H1 (cell line): ENCODE data around the gene PAX8. TPM values are rescaled to one million over a fixed set of nuclear protein-coding genes. Genes with fewer than 3 reads are reported as not detected.

ENCODE experiments used
- CTCF ChIA-PET: fragments of 300-600 bp; sonication (Branson Sonifier 250); formaldehyde crosslinking; loops from one replicate; lab custom pipeline; 2021; ENCODE audit not compliant: partially characterized antibody; lab: Charles Lee
- POLR2A ChIA-PET: fragments of 300-600 bp; sonication (Branson Sonifier 250); formaldehyde crosslinking; loops from one replicate; lab custom pipeline; 2021; ENCODE audit warnings: inconsistent platforms; ENCODE audit not compliant: partially characterized antibody; lab: Charles Lee
- DNase-seq, 2 experiments: peaks; one replicate each; pipeline versions ENCODE4 v3.0.0 to v3.0.0-alpha.2; 2010 to 2022; ENCODE audit warnings: low spot score in 2 of 2, low read depth in 1 of 2, mixed read lengths in 1 of 2
- FAIRE-seq: peaks from 2 replicates; lab custom pipeline; 2011; peaks lifted over from hg19 to GRCh38; lab: Jason Lieb, UNC
- H2AFZ ChIP-seq: 2 replicates; pipeline ENCODE4 v1.8.1; 2012; ENCODE audit warnings: low read length, inconsistent platforms
- H2AK5ac ChIP-seq: 2 replicates; pipeline ENCODE4 v1.6.1; 2013; ENCODE audit warnings: low read depth, low read length
- H2BK120ac ChIP-seq: replicated peaks from 2 replicates; pipeline ENCODE3; 2013; ENCODE audit warnings: low read depth, low read length, inconsistent platforms
- H2BK12ac ChIP-seq: 2 replicates; pipeline ENCODE4 v1.6.1; 2013; ENCODE audit warnings: low read depth, low read length
- H2BK15ac ChIP-seq: 2 replicates; pipeline ENCODE4 v1.6.1; 2013; ENCODE audit warnings: low read length
- H2BK20ac ChIP-seq: 2 replicates; pipeline ENCODE4 v1.6.1; 2013; ENCODE audit warnings: low read length
- H2BK5ac ChIP-seq: 2 replicates; pipeline ENCODE4 v1.6.1; 2013; ENCODE audit warnings: low read depth, low read length
- H3K14ac ChIP-seq: 2 replicates; pipeline ENCODE4 v1.6.1; 2013; ENCODE audit warnings: inconsistent platforms; ENCODE audit not compliant: insufficient read length
- H3K18ac ChIP-seq: 2 replicates; pipeline ENCODE4 v1.6.1; 2013; ENCODE audit warnings: low read length; ENCODE audit errors: extremely low read depth
- H3K23ac ChIP-seq: 2 replicates; pipeline ENCODE4 v1.6.1; 2013; ENCODE audit warnings: inconsistent platforms; ENCODE audit not compliant: insufficient read length
- H3K23me2 ChIP-seq: 2 replicates; pipeline ENCODE4 v1.6.1; 2013; ENCODE audit warnings: low read depth, low read length
- H3K27ac ChIP-seq: 2 replicates; pipeline ENCODE4 v1.6.1; 2011; ENCODE audit warnings: low read depth, low read length, inconsistent platforms
- H3K27me3 ChIP-seq, 4 experiments: replicated peaks in 1 of 4; 1 replicate in 1 of 4; 2 replicates in 3 of 4; pipeline versions ENCODE4 v1.6.1 to v1.8.1; 2011 to 2013; ENCODE audit warnings: low read length in 3 of 4, mild to moderate bottlenecking in 3 of 4, inconsistent platforms in 2 of 4, mixed read lengths in 2 of 4, moderate library complexity in 1 of 4; ENCODE audit not compliant: control insufficient read depth in 3 of 4, insufficient read depth in 3 of 4; ENCODE audit errors: extremely low read depth in 1 of 4
- H3K36me3 ChIP-seq, 4 experiments: 2 replicates each; pipeline versions ENCODE4 v1.6.1 to v1.8.1; 2011 to 2013; ENCODE audit warnings: mild to moderate bottlenecking in 4 of 4, low read length in 3 of 4, moderate library complexity in 2 of 4, control low read depth in 1 of 4, inconsistent platforms in 1 of 4; ENCODE audit not compliant: insufficient read depth in 4 of 4, control insufficient read depth in 2 of 4
- H3K4ac ChIP-seq: replicated peaks from 2 replicates; pipeline ENCODE3; 2013; ENCODE audit warnings: low read length, low read depth, mixed read lengths, inconsistent platforms; ENCODE audit not compliant: insufficient read length
- H3K4me1 ChIP-seq, 4 experiments: replicated peaks in 1 of 4; 1 replicate in 1 of 4; 2 replicates in 3 of 4; pipeline versions ENCODE4 v1.6.1 to v1.8.1; 2011 to 2013; ENCODE audit warnings: low read length in 3 of 4, inconsistent platforms in 2 of 4, mixed read lengths in 1 of 4; ENCODE audit not compliant: insufficient read depth in 4 of 4, control insufficient read depth in 3 of 4
- H3K4me2 ChIP-seq, 2 experiments: 2 replicates each; pipeline versions ENCODE4 v1.6.1 to v1.8.1; 2011 to 2013; ENCODE audit warnings: low read depth in 2 of 2, low read length in 2 of 2, control low read depth in 1 of 2, inconsistent platforms in 1 of 2, mild to moderate bottlenecking in 1 of 2; ENCODE audit not compliant: insufficient read depth in 1 of 2
- H3K4me3 ChIP-seq, 4 experiments: fragments of 200-600, 300-600 bp in 1 of 4; sonication (generic), shearing (Covaris generic), sonication (Bioruptor Twin) in 1 of 4; 2 replicates each; pipeline versions ENCODE4 v1.5.1 to v1.8.1; 2011 to 2016; ENCODE audit warnings: low read length in 4 of 4, low read depth in 3 of 4, control low read depth in 2 of 4, inconsistent platforms in 2 of 4, mild to moderate bottlenecking in 2 of 4, mixed read lengths in 1 of 4, moderate library complexity in 1 of 4; ENCODE audit not compliant: insufficient read depth in 2 of 4; ENCODE audit errors: extremely low read depth in 1 of 4
- H3K56ac ChIP-seq: replicated peaks from 2 replicates; pipeline ENCODE3; 2013; ENCODE audit warnings: low read depth, mild to moderate bottlenecking, mixed read lengths, low read length, inconsistent platforms; ENCODE audit not compliant: insufficient read length
- H3K79me1 ChIP-seq: 2 replicates; pipeline ENCODE4 v1.6.1; 2013; ENCODE audit warnings: low read depth, low read length, control low read depth
- H3K79me2 ChIP-seq, 2 experiments: 2 replicates each; pipeline versions ENCODE4 v1.6.1 to v1.8.1; 2012 to 2013; ENCODE audit warnings: low read length in 2 of 2, mild to moderate bottlenecking in 2 of 2, inconsistent platforms in 1 of 2; ENCODE audit not compliant: insufficient read depth in 2 of 2, control insufficient read depth in 1 of 2
- H3K9ac ChIP-seq, 4 experiments: replicated peaks in 1 of 4; 1 replicate in 1 of 4; 2 replicates in 3 of 4; pipeline versions ENCODE4 v1.6.1 to v1.8.1; 2011 to 2013; ENCODE audit warnings: low read depth in 3 of 4, low read length in 3 of 4, control low read depth in 2 of 4, mild to moderate bottlenecking in 2 of 4, moderate library complexity in 2 of 4, inconsistent platforms in 1 of 4; ENCODE audit errors: extremely low read depth in 1 of 4
- H3K9me3 ChIP-seq, 2 experiments: 2 replicates each; pipeline versions ENCODE4 v1.6.1 to v1.8.1; 2012 to 2013; ENCODE audit warnings: mild to moderate bottlenecking in 2 of 2, moderate library complexity in 2 of 2, control low read depth in 1 of 2, inconsistent platforms in 1 of 2, low read depth in 1 of 2, low read length in 1 of 2, mixed read lengths in 1 of 2; ENCODE audit not compliant: insufficient read depth in 2 of 2
- H4K20me1 ChIP-seq, 2 experiments: replicated peaks in 1 of 2; 2 replicates each; pipeline versions ENCODE3 to v1.8.1; 2011 to 2013; ENCODE audit warnings: inconsistent platforms in 2 of 2, low read length in 2 of 2, mild to moderate bottlenecking in 1 of 2; ENCODE audit not compliant: insufficient read depth in 2 of 2, control insufficient read depth in 1 of 2
- H4K5ac ChIP-seq: 2 replicates; pipeline ENCODE4 v1.6.1; 2013; ENCODE audit warnings: low read length, low read depth, mixed read lengths, inconsistent platforms; ENCODE audit not compliant: insufficient read length
- H4K8ac ChIP-seq: 2 replicates; pipeline ENCODE4 v1.8.0; 2013; ENCODE audit warnings: mild to moderate bottlenecking, moderate library complexity, low read length, inconsistent platforms; ENCODE audit not compliant: insufficient read depth; ENCODE audit errors: extremely low read depth
- H4K91ac ChIP-seq: replicated peaks from 2 replicates; pipeline ENCODE3; 2013; ENCODE audit warnings: low read length, mixed read lengths, inconsistent platforms; ENCODE audit not compliant: insufficient read length
- BRCA1 ChIP-seq: IDR thresholded peaks from 2 replicates; pipeline ENCODE4 v1.6.1; 2012; ENCODE audit warnings: low read depth, low read length, improper control_type of control experiment
- CHD2 ChIP-seq: IDR thresholded peaks from 2 replicates; pipeline ENCODE4 v1.6.1; 2012; ENCODE audit warnings: low read length, improper control_type of control experiment
- HDAC2 ChIP-seq, 2 experiments: fragments of 300-600 bp in 1 of 2; sonication (generic) in 1 of 2; IDR thresholded peaks; 2 replicates each; pipeline ENCODE4 v1.6.1; 2011 to 2012; ENCODE audit warnings: low read depth in 2 of 2, low read length in 2 of 2, mild to moderate bottlenecking in 2 of 2, moderate library complexity in 2 of 2, borderline replicate concordance in 1 of 2, inconsistent platforms in 1 of 2
- KDM4A ChIP-seq: IDR thresholded peaks from one replicate; pipeline ENCODE4 v1.7.1; 2012; ENCODE audit warnings: low read depth, mild to moderate bottlenecking, moderate library complexity, low read length, inconsistent platforms; ENCODE audit not compliant: severe bottlenecking
- NANOG ChIP-seq: IDR thresholded peaks from 2 replicates; pipeline ENCODE4 v1.6.1; 2011; ENCODE audit warnings: low read length, low read depth, mild to moderate bottlenecking, inconsistent platforms; ENCODE audit not compliant: insufficient read depth, poor library complexity, severe bottlenecking
- POLR2A ChIP-seq, 2 experiments: IDR thresholded peaks; 1 replicate in 1 of 2; 2 replicates in 1 of 2; pipeline ENCODE4 v1.6.1; 2011; ENCODE audit warnings: low read depth in 2 of 2, low read length in 2 of 2, mild to moderate bottlenecking in 2 of 2; ENCODE audit errors: control extremely low read depth in 1 of 2
- POLR2AphosphoS5 ChIP-seq: IDR thresholded peaks from 2 replicates; pipeline ENCODE4 v1.6.1; 2011; ENCODE audit warnings: low read depth, low read length
- RBBP5 ChIP-seq: IDR thresholded peaks from 2 replicates; pipeline ENCODE4 v1.7.1; 2012; ENCODE audit warnings: low read depth, mild to moderate bottlenecking, inconsistent platforms, low read length, moderate library complexity, borderline replicate concordance
- RXRA ChIP-seq: IDR thresholded peaks from 2 replicates; pipeline ENCODE4 v1.6.1; 2011; ENCODE audit warnings: low read depth, mild to moderate bottlenecking, low read length, moderate library complexity; ENCODE audit not compliant: insufficient read depth
- SIN3A ChIP-seq, 2 experiments: IDR thresholded peaks in 1 of 2; conservative IDR thresholded peaks in 1 of 2; 2 replicates each; pipeline ENCODE4 v1.6.1; 2011 to 2012; ENCODE audit warnings: low read length in 2 of 2, improper control_type of control experiment in 1 of 2, low read depth in 1 of 2, mild to moderate bottlenecking in 1 of 2
- SIRT6 ChIP-seq: IDR thresholded peaks from one replicate; pipeline ENCODE4 v1.7.1; 2012; ENCODE audit warnings: low read length, inconsistent platforms
- TAF7 ChIP-seq: optimal IDR thresholded peaks from 2 replicates; pipeline ENCODE3; 2011; ENCODE audit warnings: low read depth, mild to moderate bottlenecking, inconsistent platforms, low read length, moderate library complexity, borderline replicate concordance
- whole genome bisulfite sequencing, 2 experiments: shearing (Covaris generic) in 1 of 2; methylation state at CpG; one replicate each; pipeline versions ENCODE4 v1.1.6 to v1.1.7; 2013 to 2015; ENCODE audit warnings: low lambda C conversion rate in 2 of 2, mixed read lengths in 2 of 2, inconsistent platforms in 1 of 2, low coverage in 1 of 2, missing lambda C conversion rate in 1 of 2; ENCODE audit not compliant: insufficient replicate concordance in 2 of 2, insufficient coverage in 1 of 2, insufficient read length in 1 of 2; ENCODE audit errors: extremely low coverage in 1 of 2, missing lambda C conversion rate in 1 of 2; 5-methylcytosine and 5-hydroxymethylcytosine counted together
- polyA plus RNA-seq, 7 experiments: library from polyadenylated mRNA; depleted of rRNA in 3 of 7; stranded (reverse) in 5 of 7; unstranded in 2 of 7; fragments of >200 nt in 5 of 7; fragments of 200-250 nt in 2 of 7; gene quantifications; 1 replicate in 5 of 7; 2 replicates in 1 of 7; 4 replicates in 1 of 7; pipeline versions ENCODE4 v1.2.1 to v1.2.3, GENCODE V29; 2011 to 2013; ENCODE audit warnings: missing spikeins in 2 of 7, mixed read lengths in 2 of 7
- total RNA-seq: library from RNA; stranded (reverse); fragmentation: NEBNext Ultra II Directional; extraction: Animal tissue kit (Norgen Biotek cat#: 25700); gene quantifications from 2 replicates; pipeline ENCODE4 v1.2.1, GENCODE V29; 2021

Gene PAX8
- total and polyA plus RNA-seq, 2 of the 8 experiments (the other 6 are each of a cell fraction or from before 2014, with no cell fraction given) = 0.02 TPM; not detected in 1

DNA sequence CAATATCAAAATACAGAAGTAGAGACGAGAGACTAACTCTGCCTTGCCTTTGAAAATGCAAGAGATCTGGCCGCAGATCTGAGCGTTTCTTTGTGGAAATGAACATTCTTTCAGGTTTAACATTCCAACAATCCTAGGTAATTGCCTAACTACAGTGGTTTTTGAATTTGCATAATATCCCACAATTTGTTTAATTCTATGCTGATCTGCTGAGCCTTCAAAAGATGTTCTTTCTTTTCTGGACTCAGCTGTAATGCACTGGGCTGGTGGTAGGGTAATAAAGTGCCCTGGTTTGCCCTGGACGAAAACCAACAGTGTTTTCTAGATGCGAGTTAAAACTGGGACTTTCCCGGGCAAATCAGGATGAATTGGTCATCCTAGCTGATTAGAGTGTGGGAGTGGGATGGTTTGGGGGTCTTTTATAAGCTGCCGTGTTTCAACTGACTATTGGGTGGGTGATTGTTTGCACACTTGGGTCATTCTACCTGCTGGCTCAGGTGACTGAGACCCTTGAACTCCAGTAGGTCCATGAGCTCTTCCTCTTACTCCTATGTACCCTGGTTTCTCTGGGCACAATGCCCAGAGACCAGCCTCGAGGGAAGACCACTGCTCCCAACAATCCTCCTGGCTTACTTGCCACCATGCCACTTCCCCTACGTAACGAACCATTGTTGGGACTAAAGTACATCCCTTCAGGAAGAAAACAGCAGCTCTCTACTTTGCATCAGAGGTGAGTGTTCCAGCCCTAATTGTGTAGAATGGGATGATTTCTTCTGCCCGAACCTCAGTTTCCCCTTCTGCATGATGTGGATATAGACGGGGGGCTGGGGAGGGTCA lies 3.4 kb upstream of the PAX8 start:
- FAIRE-seq (no peak), DNase-seq (no peak)
- Histone ChIP-seq H3K36me3 (no peaks in the 10 kb centered on the region; a peak in 1 of 8 replicates), H3K4me3 (no peak overlapping the region), H3K14ac (no peak overlapping the region), H2BK12ac (no peak overlapping the region), H2BK15ac (no peak overlapping the region), H3K23ac (no peak overlapping the region), H2BK20ac (no peak overlapping the region), H4K91ac (no peak overlapping the region), H3K23me2 (peaks cover 8% of the 10 kb centered on the region; the same call in 1 of the 2 replicates), H3K79me2 (no peaks in the 10 kb centered on the region), H3K4ac (no peak overlapping the region), H3K56ac (no peak overlapping the region), H3K27ac (no peak overlapping the region), H4K5ac (no peak overlapping the region), H4K8ac (no peak overlapping the region), H3K18ac (no peak overlapping the region), H2AK5ac (no peak overlapping the region), H3K79me1 (no peaks in the 10 kb centered on the region), H3K27me3 (peaks cover 35 to 57% (median 51%) of the 10 kb centered on the region in 4 experiments), H4K20me1 (peaks cover 0 to 4% of the 10 kb centered on the region in 2 experiments), H3K9ac (no peak overlapping the region), H2BK5ac (no peak overlapping the region), H3K4me1 (peaks cover 0 to 10% (median 4%) of the 10 kb centered on the region in 4 experiments; a peak in 6 of 7 replicates), H3K4me2 (no peak overlapping the region), H2BK120ac (no peak overlapping the region), H2AFZ (no peak overlapping the region), H3K9me3 (no peaks in the 10 kb centered on the region)
- ChIA-PET CTCF (interaction anchor here (0.7 to 1.3 kb wide), 5 partner anchors 14 to 83 kb away, joined by 3 to 6 read pairs (median 3); no protein-coding TSS in a partner anchor), POLR2A (no interaction called here)
- 84% methylated on average over 12 of the region's 12 CpGs; no CpG with 5 or more reads in 1 of the 2 experiments for WGBS, 2 experiments
- TF ChIP-seq BRCA1 (no peak), HDAC2 (IDR thresholded peaks at IDR 0.05; ENCODE audit: borderline replicate concordance in 1 of 2, low read depth in 2 of 2, low read length in 2 of 2) (no peak), POLR2A (IDR thresholded peaks at IDR 0.05; ENCODE audit: control extremely low read depth in 1 of 2, low read depth in 2 of 2, low read length in 2 of 2) (no peak), KDM4A (no peak), TAF7 (no peak), NANOG (no peak), SIRT6 (no peak), CHD2 (no peak), RXRA (no peak), POLR2AphosphoS5 (no peak), SIN3A (conservative IDR thresholded peaks at IDR 0.05 in 1 of 2, IDR thresholded peaks at IDR 0.05 in 1 of 2; ENCODE audit: low read depth in 1 of 2, low read length in 2 of 2) (no peak), RBBP5 (no peak)
